Measurements from ENCODE around the gene DCP2. TPM values are rescaled to one million over a fixed set of nuclear protein-coding genes. Genes with fewer than 3 reads are reported as not detected.

Gene DCP2
- total RNA-seq, 5 donors from 2014 or later (not counting 1 experiment from before 2014, with no cell fraction given) = 68.6 to 88.5 (median 71.9) TPM

DNA sequence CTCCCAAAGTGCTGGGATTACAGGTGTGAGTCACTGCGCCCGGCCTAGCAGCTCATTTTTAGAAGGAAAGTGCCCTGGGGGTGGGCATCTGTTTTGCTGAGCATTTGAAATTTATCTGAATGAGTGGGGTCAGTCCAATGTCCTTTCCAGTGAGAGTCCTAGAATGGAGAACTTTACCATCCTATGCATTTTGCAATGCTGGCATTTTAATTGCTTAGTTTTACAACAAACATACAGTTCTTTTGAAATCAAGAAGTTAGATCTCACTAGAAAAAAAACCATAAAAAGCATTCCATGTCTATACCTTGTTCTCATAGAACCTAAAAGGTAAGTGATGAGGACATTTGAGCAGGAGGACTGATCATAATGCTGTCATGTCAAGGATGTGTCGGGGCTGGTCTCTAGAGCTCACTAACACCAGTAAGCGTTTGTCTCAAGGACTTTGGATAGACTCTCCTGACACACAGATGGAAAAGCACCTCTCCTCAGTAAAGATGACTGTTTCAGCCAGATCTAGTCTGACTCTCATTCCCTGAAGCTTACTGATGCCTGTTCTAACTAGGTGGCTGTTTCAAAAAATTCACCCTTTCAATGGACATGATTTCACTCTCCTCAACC, 83.9 kb downstream of the DCP2 start:
- Mint-ChIP-seq H3K36me3 (peaks cover 7% of the 10 kb centered on the region), H3K9me3 (no peaks in the 10 kb centered on the region), H3K4me3 (no peak overlapping the region), H3K4me1 (peaks cover 47 to 74% (median 53%) of the 10 kb centered on the region in 3 donors), H3K27me3 (no peaks in the 10 kb centered on the region), H3K27ac (peak overlapping the region in 1 of 2 donors; percentile 53)
- H3K9me3 ChIP-seq = no peaks in the 10 kb centered on the region
- no peaks in the 10 kb centered on the region for H3K36me3 ChIP-seq (ENCODE audit: control insufficient read depth in 2 of 2, extremely low read depth in 1 of 2, insufficient read depth in 1 of 2, low read length in 1 of 2)
- POLR2A ChIA-PET = interaction anchor here in 1 of 2 donors (0.5 kb wide), 1 partner anchor 1555 kb away, joined by 3 read pairs; no protein-coding TSS in a partner anchor
- H3K4me3 ChIP-seq (ENCODE audit: control insufficient read depth in 1 of 2, extremely low read depth in 1 of 2, low read length in 1 of 2) = no peak overlapping the region
- CTCF ChIA-PET = no interaction called here
- H3K27me3 ChIP-seq (replicated peaks in 1 of 2; ENCODE audit: control insufficient read depth in 2 of 2, extremely low read depth in 1 of 2, insufficient read depth in 2 of 2, low read length in 1 of 2) = no peaks in the 10 kb centered on the region
- 100% methylated on average over 2 of the region's 4 CpGs for WGBS (ENCODE audit: insufficient coverage)
- H3K4me1 ChIP-seq (ENCODE audit: control insufficient read depth in 1 of 2, extremely low read depth in 1 of 2, insufficient read depth in 2 of 2, low read length in 2 of 2) = peaks cover 36 to 50% of the 10 kb centered on the region in 2 experiments
- no peak for DNase-seq
- no peak for ATAC-seq (replicated peaks in 1 of 4)
- H3K27ac ChIP-seq (ENCODE audit: low read length) = no peak overlapping the region

DNA sequence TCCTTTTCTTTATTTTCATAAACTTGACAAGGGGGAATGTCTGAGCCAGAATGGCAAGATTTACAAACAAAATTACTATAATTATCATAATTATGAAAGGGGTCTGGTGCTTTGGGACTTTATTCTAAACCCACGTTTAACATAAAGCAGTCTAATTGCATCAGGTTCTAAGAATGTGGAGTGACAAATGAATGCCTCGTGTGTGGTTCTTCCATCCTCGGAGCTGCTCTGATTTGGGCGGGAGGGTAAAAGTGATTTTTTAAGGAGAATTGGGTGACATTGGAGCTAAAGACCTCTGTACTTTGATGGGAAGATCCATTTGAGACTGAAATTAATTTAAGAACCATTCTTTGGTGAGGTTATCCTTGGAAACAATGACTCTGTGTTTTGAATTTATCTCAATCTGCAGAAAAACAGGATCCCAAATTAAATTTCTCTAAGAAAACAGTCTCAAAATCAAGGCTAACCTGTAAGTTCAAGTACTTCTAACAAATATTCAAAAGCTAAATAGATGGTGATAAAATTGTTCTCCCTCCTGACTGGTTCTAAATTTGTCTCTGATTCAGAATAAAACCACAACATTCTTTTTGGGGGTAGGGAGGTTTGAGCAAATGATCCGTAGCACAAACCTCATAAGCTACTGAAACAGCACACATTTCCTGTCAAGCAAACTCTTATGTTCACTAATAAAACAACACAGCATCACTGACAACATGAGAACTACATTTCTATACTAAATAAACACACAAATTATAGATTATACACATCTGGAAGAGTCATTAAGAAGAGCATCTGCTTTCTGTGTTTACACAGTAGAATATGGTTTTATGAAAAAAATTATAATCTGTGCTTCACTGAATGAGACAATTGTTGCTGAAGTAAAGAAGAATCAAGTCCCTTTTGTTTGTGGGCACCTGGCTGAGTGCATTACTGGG, 85.5 kb downstream of the DCP2 start:
- WGBS (ENCODE audit: insufficient coverage) = 79% methylated on average over 3 of the region's 5 CpGs
- Histone ChIP-seq H3K27ac (ENCODE audit: low read length) (peak overlapping the region; percentile 42), H3K27me3 (replicated peaks in 1 of 2; ENCODE audit: control insufficient read depth in 2 of 2, extremely low read depth in 1 of 2, insufficient read depth in 2 of 2, low read length in 1 of 2) (no peaks in the 10 kb centered on the region), H3K4me3 (ENCODE audit: control insufficient read depth in 1 of 2, extremely low read depth in 1 of 2, low read length in 1 of 2) (peak overlapping the region in 1 of 2 donors; percentile 32), H3K4me1 (ENCODE audit: control insufficient read depth in 1 of 2, extremely low read depth in 1 of 2, insufficient read depth in 2 of 2, low read length in 2 of 2) (peaks cover 42 to 51% of the 10 kb centered on the region in 2 experiments), H3K9me3 (no peaks in the 10 kb centered on the region), H3K36me3 (ENCODE audit: control insufficient read depth in 2 of 2, extremely low read depth in 1 of 2, insufficient read depth in 1 of 2, low read length in 1 of 2) (no peaks in the 10 kb centered on the region)
- peak overlapping the region; percentile 75 to 89 for H3K27ac Mint-ChIP-seq
- peak overlapping the region in 2 of 3 donors; percentile 2 to 9 for H3K4me3 Mint-ChIP-seq
- peaks cover 48 to 82% (median 53%) of the 10 kb centered on the region in 3 donors for H3K4me1 Mint-ChIP-seq
- CTCF ChIA-PET = no interaction called here
- POLR2A ChIA-PET = no interaction called here
- H3K27me3 Mint-ChIP-seq = no peaks in the 10 kb centered on the region
- ATAC-seq (replicated peaks in 1 of 4) (peak in 2 of 4 experiments; percentile 49 to 70), DNase-seq (no peak)
- H3K9me3 Mint-ChIP-seq = no peaks in the 10 kb centered on the region
- peaks cover 10% of the 10 kb centered on the region for H3K36me3 Mint-ChIP-seq

DNA sequence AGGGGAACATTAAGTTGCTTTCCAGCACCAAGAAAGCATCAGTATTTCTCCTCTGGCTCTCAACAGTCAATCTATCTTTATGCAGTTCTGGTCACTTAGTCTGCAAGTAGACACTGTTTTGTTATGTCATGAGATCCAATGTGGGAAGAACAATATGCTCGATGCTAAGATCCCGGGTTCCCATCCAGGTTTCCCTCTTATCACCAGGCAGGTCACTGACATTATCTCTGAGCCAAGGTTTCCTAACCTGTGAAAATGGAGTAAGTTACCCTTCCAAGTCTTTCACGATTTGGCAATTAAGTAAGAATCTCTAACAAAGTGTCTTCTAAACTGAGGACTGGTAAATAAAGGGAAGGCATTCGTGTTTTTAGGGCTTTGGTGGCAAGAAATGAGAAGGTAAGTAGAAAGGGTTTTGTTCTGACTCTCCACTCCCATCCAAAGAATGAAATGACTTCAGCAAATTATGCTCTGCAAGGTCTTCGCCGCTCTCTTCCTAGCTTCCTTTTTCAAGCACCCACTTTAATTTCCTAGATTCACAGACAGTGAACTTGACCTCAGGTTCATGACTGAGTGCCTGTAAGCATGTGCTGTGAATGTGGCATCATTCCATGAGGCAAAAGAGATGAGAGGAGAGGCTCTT, 86.4 kb downstream of the DCP2 start:
- Mint-ChIP-seq H3K27ac (peak overlapping the region; percentile 75 to 89), H3K4me1 (peaks cover 48 to 78% (median 53%) of the 10 kb centered on the region in 3 donors), H3K4me3 (peak overlapping the region in 1 of 3 donors; percentile 9), H3K9me3 (no peaks in the 10 kb centered on the region), H3K36me3 (peaks cover 14% of the 10 kb centered on the region), H3K27me3 (no peaks in the 10 kb centered on the region)
- CTCF ChIA-PET = interaction anchor here in 1 of 2 donors (0.6 kb wide), 1 partner anchor 37 kb away, joined by 5 read pairs; no protein-coding TSS in a partner anchor
- H3K9me3 ChIP-seq = no peaks in the 10 kb centered on the region
- ATAC-seq (replicated peaks in 1 of 4) = no peak
- H3K4me1 ChIP-seq (ENCODE audit: control insufficient read depth in 1 of 2, extremely low read depth in 1 of 2, insufficient read depth in 2 of 2, low read length in 2 of 2) = peaks cover 43 to 51% of the 10 kb centered on the region in 2 experiments
- no CpG with 5 or more reads among the region's 6 CpGs for WGBS (ENCODE audit: insufficient coverage)
- no peaks in the 10 kb centered on the region for H3K36me3 ChIP-seq (ENCODE audit: control insufficient read depth in 2 of 2, extremely low read depth in 1 of 2, insufficient read depth in 1 of 2, low read length in 1 of 2)
- POLR2A ChIA-PET = interaction anchor here in 1 of 2 donors (0.6 kb wide), 1 partner anchor 22 kb away, joined by 3 read pairs; no protein-coding TSS in a partner anchor
- no peak for DNase-seq
- H3K27ac ChIP-seq (ENCODE audit: low read length) = peak overlapping the region; percentile 42
- H3K4me3 ChIP-seq (ENCODE audit: control insufficient read depth in 1 of 2, extremely low read depth in 1 of 2, low read length in 1 of 2) = peak overlapping the region in 1 of 2 donors; percentile 32
- no peaks in the 10 kb centered on the region for H3K27me3 ChIP-seq (replicated peaks in 1 of 2; ENCODE audit: control insufficient read depth in 2 of 2, extremely low read depth in 1 of 2, insufficient read depth in 2 of 2, low read length in 1 of 2)

DNA sequence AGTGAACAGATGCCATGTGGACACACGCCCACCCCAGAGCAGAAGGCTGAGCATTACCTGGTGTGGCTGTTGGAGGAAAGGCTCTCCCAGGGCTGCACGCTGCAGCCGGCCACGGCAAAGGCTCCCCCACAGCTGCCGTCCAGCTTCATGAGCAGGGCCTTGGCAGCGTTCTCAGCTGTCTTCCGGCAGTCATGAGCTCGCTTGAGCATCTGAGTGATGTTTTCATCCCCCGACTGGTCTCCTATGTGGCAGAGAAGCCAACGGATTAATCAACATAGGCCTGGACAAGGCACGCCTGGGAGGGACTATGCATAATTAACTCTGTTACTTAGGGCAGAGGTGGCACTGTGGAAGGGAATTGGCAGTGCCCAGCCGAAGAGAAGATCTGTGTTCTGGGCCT, 87.3 kb downstream of the DCP2 start:
- Mint-ChIP-seq H3K36me3 (peaks cover 17% of the 10 kb centered on the region), H3K27me3 (no peaks in the 10 kb centered on the region), H3K4me3 (no peak overlapping the region), H3K4me1 (peaks cover 46 to 70% (median 49%) of the 10 kb centered on the region in 3 donors), H3K9me3 (no peaks in the 10 kb centered on the region), H3K27ac (peak overlapping the region; percentile 56 to 75)
- WGBS (ENCODE audit: insufficient coverage) = 93% methylated on average over 12 of the region's 12 CpGs
- H3K4me3 ChIP-seq (ENCODE audit: control insufficient read depth in 1 of 2, extremely low read depth in 1 of 2, low read length in 1 of 2) = no peak overlapping the region
- peaks cover 35 to 45% of the 10 kb centered on the region in 2 experiments for H3K4me1 ChIP-seq (ENCODE audit: control insufficient read depth in 1 of 2, extremely low read depth in 1 of 2, insufficient read depth in 2 of 2, low read length in 2 of 2)
- POLR2A ChIA-PET = no interaction called here
- no peaks in the 10 kb centered on the region for H3K36me3 ChIP-seq (ENCODE audit: control insufficient read depth in 2 of 2, extremely low read depth in 1 of 2, insufficient read depth in 1 of 2, low read length in 1 of 2)
- H3K27me3 ChIP-seq (replicated peaks in 1 of 2; ENCODE audit: control insufficient read depth in 2 of 2, extremely low read depth in 1 of 2, insufficient read depth in 2 of 2, low read length in 1 of 2) = no peaks in the 10 kb centered on the region
- CTCF ChIA-PET = no interaction called here
- no peak overlapping the region for H3K27ac ChIP-seq (ENCODE audit: low read length)
- no peak for DNase-seq
- ATAC-seq (replicated peaks in 1 of 4) = no peak
- no peaks in the 10 kb centered on the region for H3K9me3 ChIP-seq

DNA sequence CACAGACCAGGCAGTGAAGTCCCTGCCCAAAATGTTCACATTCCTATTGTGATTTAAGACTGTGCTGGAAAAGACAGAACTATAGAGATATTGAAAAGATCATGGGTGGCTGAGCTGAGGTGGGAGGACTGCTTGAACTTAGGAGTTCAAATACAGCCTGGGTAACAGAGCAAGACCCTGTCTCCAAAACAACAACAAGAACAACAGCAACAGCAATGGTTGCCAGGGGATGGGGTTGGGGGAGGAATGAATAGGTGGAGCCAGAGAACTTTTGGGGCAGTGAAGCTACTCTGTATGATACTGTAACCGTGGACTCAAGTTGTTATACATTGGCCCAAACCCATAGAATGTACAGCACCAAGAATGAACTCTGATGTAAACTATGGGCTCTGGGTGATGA, 88.2 kb downstream of the DCP2 start:
- Mint-ChIP-seq H3K36me3 (peaks cover 21% of the 10 kb centered on the region), H3K4me1 (peaks cover 40 to 61% (median 40%) of the 10 kb centered on the region in 3 donors), H3K4me3 (no peak overlapping the region), H3K9me3 (no peaks in the 10 kb centered on the region), H3K27ac (peak overlapping the region; percentile 1 to 8), H3K27me3 (no peaks in the 10 kb centered on the region)
- no CpG with 5 or more reads among the region's 1 CpG for WGBS (ENCODE audit: insufficient coverage)
- no peak overlapping the region for H3K4me3 ChIP-seq (ENCODE audit: control insufficient read depth in 1 of 2, extremely low read depth in 1 of 2, low read length in 1 of 2)
- DNase-seq = no peak
- H3K36me3 ChIP-seq (ENCODE audit: control insufficient read depth in 2 of 2, extremely low read depth in 1 of 2, insufficient read depth in 1 of 2, low read length in 1 of 2) = no peaks in the 10 kb centered on the region
- peaks cover 27 to 37% of the 10 kb centered on the region in 2 experiments for H3K4me1 ChIP-seq (ENCODE audit: control insufficient read depth in 1 of 2, extremely low read depth in 1 of 2, insufficient read depth in 2 of 2, low read length in 2 of 2)
- no peak for ATAC-seq (replicated peaks in 1 of 4)
- no peak overlapping the region for H3K27ac ChIP-seq (ENCODE audit: low read length)
- no peaks in the 10 kb centered on the region for H3K9me3 ChIP-seq
- CTCF ChIA-PET = no interaction called here
- H3K27me3 ChIP-seq (replicated peaks in 1 of 2; ENCODE audit: control insufficient read depth in 2 of 2, extremely low read depth in 1 of 2, insufficient read depth in 2 of 2, low read length in 1 of 2) = no peaks in the 10 kb centered on the region
- POLR2A ChIA-PET = no interaction called here

DNA sequence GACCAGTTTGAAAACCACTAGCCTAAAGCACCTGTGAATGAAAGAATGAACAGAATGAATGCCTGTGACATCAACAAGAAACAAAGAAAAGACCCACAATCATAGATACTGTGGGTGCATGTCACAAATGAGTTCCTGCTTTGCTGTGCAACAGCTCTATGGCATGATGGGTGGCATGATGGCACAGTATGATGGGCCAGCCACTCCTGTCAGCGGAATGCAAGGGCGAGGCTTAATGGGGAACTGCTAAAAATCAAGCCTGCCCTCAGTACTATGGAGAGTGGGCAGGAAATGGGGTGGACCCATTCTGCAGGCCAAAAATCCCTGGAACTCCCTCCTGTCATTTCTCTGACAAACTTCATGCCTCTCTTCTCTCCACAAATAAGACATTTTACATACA, 89.0 kb downstream of the DCP2 start:
- H3K4me1 ChIP-seq (ENCODE audit: control insufficient read depth in 1 of 2, extremely low read depth in 1 of 2, insufficient read depth in 2 of 2, low read length in 2 of 2) = peaks cover 27 to 34% of the 10 kb centered on the region in 2 experiments
- Mint-ChIP-seq H3K9me3 (no peaks in the 10 kb centered on the region), H3K4me3 (no peak overlapping the region), H3K4me1 (peaks cover 38 to 58% (median 39%) of the 10 kb centered on the region in 3 donors), H3K27ac (no peak overlapping the region), H3K36me3 (peaks cover 21% of the 10 kb centered on the region), H3K27me3 (no peaks in the 10 kb centered on the region)
- no peak overlapping the region for H3K27ac ChIP-seq (ENCODE audit: low read length)
- H3K27me3 ChIP-seq (replicated peaks in 1 of 2; ENCODE audit: control insufficient read depth in 2 of 2, extremely low read depth in 1 of 2, insufficient read depth in 2 of 2, low read length in 1 of 2) = no peaks in the 10 kb centered on the region
- H3K9me3 ChIP-seq = no peaks in the 10 kb centered on the region
- H3K4me3 ChIP-seq (ENCODE audit: control insufficient read depth in 1 of 2, extremely low read depth in 1 of 2, low read length in 1 of 2) = no peak overlapping the region
- ATAC-seq (replicated peaks in 1 of 4) (no peak), DNase-seq (no peak)
- no peaks in the 10 kb centered on the region for H3K36me3 ChIP-seq (ENCODE audit: control insufficient read depth in 2 of 2, extremely low read depth in 1 of 2, insufficient read depth in 1 of 2, low read length in 1 of 2)
- ChIA-PET POLR2A (no interaction called here), CTCF (no interaction called here)
- WGBS (ENCODE audit: insufficient coverage) = no CpG with 5 or more reads among the region's 2 CpGs
